K562 (cell line): Measurements from ENCODE around the gene ATF3. TPM values are rescaled to one million over a fixed set of nuclear protein-coding genes. Genes with fewer than 3 reads are reported as not detected.

ENCODE experiments used
- BRCA1 ChIP-seq, 2 experiments: fragments of 450-650 bp in 1 of 2; sonication (generic) in 1 of 2; formaldehyde crosslinking in 1 of 2; IDR thresholded peaks; 2 replicates each; pipeline versions ENCODE4 v1.5.0 to v1.6.1; 2017 to 2020; ENCODE audit warnings: mild to moderate bottlenecking in 1 of 2, missing genetic modification reagents in 1 of 2
- BRD4 ChIP-seq: fragments of 200-600 bp; sonication (generic); IDR thresholded peaks from 2 replicates; pipeline ENCODE4 v1.6.1; 2017; ENCODE audit warnings: inconsistent platforms
- EP400 ChIP-seq: fragments of 450-650 bp; IDR thresholded peaks from 2 replicates; pipeline ENCODE4 v1.6.1; 2017; ENCODE audit warnings: antibody characterized with exemption, mild to moderate bottlenecking, moderate library complexity
- ERF ChIP-seq: fragments of 450-650 bp; formaldehyde crosslinking; IDR thresholded peaks from 2 replicates; pipeline ENCODE4 v1.4.0; 2020; ENCODE audit warnings: mild to moderate bottlenecking, mixed read lengths
- GABPB2 ChIP-seq: fragments of 250-450 bp; sonication (Bioruptor Pico); conservative IDR thresholded peaks from 2 replicates; pipeline ENCODE4 v1.5.1; 2021; ENCODE audit warnings: mild to moderate bottlenecking
- GTF2F1 ChIP-seq: IDR thresholded peaks from 2 replicates; pipeline ENCODE4 v1.6.1; 2011; ENCODE audit warnings: low read depth, low read length, improper control_type of control experiment
- HDAC2 ChIP-seq: fragments of 450-650 bp; IDR thresholded peaks from 2 replicates; pipeline ENCODE4 v1.6.1; 2016; ENCODE audit warnings: mild to moderate bottlenecking
- HNRNPK ChIP-seq: fragments of 200-400 bp; formaldehyde crosslinking; IDR thresholded peaks from one replicate; pipeline ENCODE4 v1.6.1; 2018; ENCODE audit warnings: mild to moderate bottlenecking, low read depth, low read length; ENCODE audit not compliant: poor library complexity, severe bottlenecking
- ILF3 ChIP-seq: fragments of 450-650 bp; IDR thresholded peaks from 2 replicates; pipeline ENCODE4 v1.6.1; 2018; ENCODE audit warnings: antibody characterized with exemption, mild to moderate bottlenecking, moderate library complexity, borderline replicate concordance
- MIER1 ChIP-seq: fragments of 450-650 bp; IDR thresholded peaks from 2 replicates; pipeline ENCODE4 v1.6.1; 2016; ENCODE audit warnings: antibody characterized with exemption, mild to moderate bottlenecking, low read depth
- MTF1 ChIP-seq: fragments of 250-450 bp; sonication (Bioruptor Pico); IDR thresholded peaks from 2 replicates; pipeline ENCODE4 v1.9.0; 2021; ENCODE audit warnings: moderate library complexity, mild to moderate bottlenecking, inconsistent platforms, borderline replicate concordance
- MXI1 ChIP-seq: IDR thresholded peaks from 2 replicates; pipeline ENCODE4 v1.6.1; 2011; ENCODE audit warnings: low read depth, mild to moderate bottlenecking, improper control_type of control experiment, low read length
- MYC ChIP-seq, 2 experiments: fragments of 250-450 bp in 1 of 2; sonication (Bioruptor Pico) in 1 of 2; IDR thresholded peaks; 2 replicates each; pipeline versions ENCODE4 v1.5.1 to v1.6.1; 2012 to 2021; ENCODE audit warnings: low read depth in 2 of 2, borderline replicate concordance in 1 of 2, improper control_type of control experiment in 1 of 2, low read length in 1 of 2, mild to moderate bottlenecking in 1 of 2, moderate library complexity in 1 of 2
- NR4A1 ChIP-seq, 2 experiments: fragments of 250-450 bp in 1 of 2; fragments of 450-650 bp in 1 of 2; sonication (Bioruptor Pico) in 1 of 2; IDR thresholded peaks; 2 replicates each; pipeline versions ENCODE4 v1.4.0 to v1.6.1; 2016 to 2020; ENCODE audit warnings: mild to moderate bottlenecking in 2 of 2, missing compliant biosample characterization in 1 of 2, missing genetic modification characterization in 1 of 2, moderate library complexity in 1 of 2
- PURB ChIP-seq: sonication (generic); formaldehyde crosslinking; IDR thresholded peaks from 2 replicates; pipeline ENCODE4 v1.9.0; 2021; ENCODE audit warnings: low read depth, mild to moderate bottlenecking, missing genetic modification reagents
- SIN3A ChIP-seq, 2 experiments: fragments of 150-350 bp in 1 of 2; IDR thresholded peaks; 2 replicates each; pipeline ENCODE4 v1.6.1; 2011 to 2016; ENCODE audit warnings: borderline replicate concordance in 2 of 2, low read depth in 2 of 2, low read length in 2 of 2, mild to moderate bottlenecking in 2 of 2, moderate library complexity in 2 of 2; ENCODE audit not compliant: control insufficient read depth in 1 of 2
- SP1 ChIP-seq: sonication (generic); formaldehyde crosslinking; IDR thresholded peaks from 2 replicates; pipeline ENCODE4 v1.8.1; 2022; ENCODE audit warnings: mild to moderate bottlenecking, missing genetic modification reagents
- SP2 ChIP-seq: IDR thresholded peaks from 2 replicates; pipeline ENCODE4 v1.6.1; 2011; ENCODE audit warnings: mild to moderate bottlenecking, low read depth, low read length, moderate library complexity; ENCODE audit not compliant: poor library complexity, severe bottlenecking; ENCODE audit errors: extremely low read depth
- STAG1 ChIP-seq: sonication (generic); formaldehyde crosslinking; IDR thresholded peaks from 2 replicates; pipeline ENCODE4 v1.5.0; 2020; ENCODE audit warnings: missing genetic modification reagents, borderline replicate concordance
- STAT5B ChIP-seq: fragments of 250-450 bp; sonication (Bioruptor Pico); IDR thresholded peaks from 2 replicates; pipeline ENCODE4 v1.8.0; 2021; ENCODE audit warnings: mild to moderate bottlenecking, inconsistent platforms
- ZNF263 ChIP-seq: sonication (generic); formaldehyde crosslinking; IDR thresholded peaks from 2 replicates; pipeline ENCODE4 v1.8.0; 2022; ENCODE audit warnings: mild to moderate bottlenecking, missing genetic modification reagents, borderline replicate concordance
- ZNF436 ChIP-seq: fragments of 250-450, 450-650 bp; sonication (Bioruptor Pico); formaldehyde crosslinking; IDR thresholded peaks from 2 replicates; pipeline ENCODE4 v1.7.0; 2020; ENCODE audit warnings: mild to moderate bottlenecking
- ZNF75A ChIP-seq: fragments of 450-650 bp; formaldehyde crosslinking; IDR thresholded peaks from 2 replicates; pipeline ENCODE4 v1.4.0; 2020; ENCODE audit warnings: mild to moderate bottlenecking
- polyA plus RNA-seq, 8 experiments: library from polyadenylated mRNA; depleted of rRNA in 4 of 8; stranded (reverse) in 5 of 8; unstranded in 3 of 8; fragments of >200 nt; fragmentation: Nextera tagmentation in 2 of 8; fragmentation: Illumina TruSeq in 1 of 8; extraction: Ambion mirVana in 2 of 8; extraction: Trizol in 1 of 8; gene quantifications; 2 replicates each; pipeline versions ENCODE4 v1.2.1 to v1.2.3, GENCODE V29; 2011 to 2014; ENCODE audit warnings: inconsistent platforms in 1 of 8, missing spikeins in 1 of 8
- total RNA-seq, 7 experiments: library from RNA; depleted of rRNA in 6 of 7; stranded (reverse); fragments of >200 nt in 6 of 7; fragmentation: Illumina TruSeq in 2 of 7; extraction: Trizol in 2 of 7; gene quantifications; 2 replicates each; pipeline versions ENCODE4 v1.2.1 to v1.2.3, GENCODE V29; 2011 to 2021; ENCODE audit warnings: low replicate concordance in 1 of 7
- TF ChIP-seq, protein P1 (sequence below): fragments of 450-650 bp; IDR thresholded peaks from 2 replicates; pipeline ENCODE4 v1.6.1; 2016; ENCODE audit warnings: low read depth, mild to moderate bottlenecking, moderate library complexity
- TF ChIP-seq, protein P2 (sequence below): fragments of 250-450 bp; sonication (Bioruptor Pico); IDR thresholded peaks from 2 replicates; pipeline ENCODE4 v1.4.0; 2020; ENCODE audit warnings: mild to moderate bottlenecking, moderate library complexity, borderline replicate concordance

The ATF3 gene
- total and polyA plus RNA-seq, 9 of the 15 experiments (the other 6 are each of a cell fraction or from before 2014, with no cell fraction given) = 3.5 to 28.2 (median 19.8) TPM

DNA sequence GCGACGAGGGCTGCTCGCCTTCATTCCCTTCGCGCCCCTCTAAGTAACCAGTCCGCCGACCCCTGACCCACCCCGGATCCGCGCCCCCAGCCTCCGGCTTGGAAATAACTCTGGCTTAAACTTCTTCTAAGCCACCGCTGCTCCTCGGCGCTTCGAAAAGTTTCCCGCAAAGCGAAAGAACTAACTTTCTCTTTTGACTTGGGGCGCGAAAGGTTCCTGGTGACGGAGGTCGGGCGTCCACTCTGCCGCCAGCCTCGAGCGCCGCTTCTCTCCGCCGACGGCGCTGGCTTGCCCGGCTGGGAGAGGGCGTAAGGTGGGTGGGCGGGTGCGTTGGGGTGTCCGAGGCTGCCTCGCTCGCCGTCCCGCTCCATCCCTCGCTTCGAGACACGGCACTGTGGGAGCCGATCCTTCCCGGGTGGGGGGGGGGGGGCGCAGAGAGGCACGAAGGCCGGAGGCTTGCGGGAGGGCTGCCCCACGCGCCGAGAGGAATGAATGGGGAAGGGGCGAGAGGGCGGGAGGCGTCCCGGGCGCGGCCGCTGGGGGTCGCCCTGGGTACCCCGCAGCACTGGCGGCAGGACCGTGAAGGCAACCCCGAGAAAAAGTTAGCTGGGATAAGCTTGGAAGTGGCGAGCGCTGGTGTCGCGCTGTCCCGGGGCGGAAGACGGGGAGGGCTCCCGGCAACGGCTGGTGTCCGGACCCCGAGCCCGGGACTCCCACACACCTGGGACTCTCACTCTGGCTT is 569 bp downstream of the ATF3 start (continued):
- TF ChIP-seq, protein P1, sequence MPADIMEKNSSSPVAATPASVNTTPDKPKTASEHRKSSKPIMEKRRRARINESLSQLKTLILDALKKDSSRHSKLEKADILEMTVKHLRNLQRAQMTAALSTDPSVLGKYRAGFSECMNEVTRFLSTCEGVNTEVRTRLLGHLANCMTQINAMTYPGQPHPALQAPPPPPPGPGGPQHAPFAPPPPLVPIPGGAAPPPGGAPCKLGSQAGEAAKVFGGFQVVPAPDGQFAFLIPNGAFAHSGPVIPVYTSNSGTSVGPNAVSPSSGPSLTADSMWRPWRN = no peak
- TF ChIP-seq HNRNPK = peak; percentile 6
- TF ChIP-seq ILF3 = no peak
- no peak for TF ChIP-seq NR4A1 (CRISPR knock-in tag; IDR thresholded peaks at IDR 0.05)
- 0 out of 2 replicates have a peak, but pooled peaks have one; percentile 1 for TF ChIP-seq NR4A1 (tag; IDR thresholded peaks at IDR 0.05)
- TF ChIP-seq ZNF263 (CRISPR knock-in tag) = no peak; the same call in 1 of the 2 replicates
- TF ChIP-seq SP2 = no peak
- peak; percentile 15; the same call in 1 of the 2 replicates for TF ChIP-seq SP1 (CRISPR knock-in tag)
- no peak for TF ChIP-seq MTF1 (CRISPR knock-in tag)
- TF ChIP-seq MXI1 = no peak
- no peak for TF ChIP-seq BRCA1 (IDR thresholded peaks at IDR 0.05)
- TF ChIP-seq BRCA1 (CRISPR knock-in tag; IDR thresholded peaks at IDR 0.05) = no peak
- TF ChIP-seq STAG1 (CRISPR knock-in tag) = no peak; the same call in 1 of the 2 replicates
- TF ChIP-seq ZNF436 (CRISPR knock-in tag) = no peak
- TF ChIP-seq MIER1 = no peak
- no peak for TF ChIP-seq ZNF75A (CRISPR knock-in tag)
- peak; percentile 67; the same call in 1 of the 2 replicates for TF ChIP-seq ERF
- TF ChIP-seq HDAC2 = no peak
- TF ChIP-seq GABPB2 (CRISPR knock-in tag) = no peak
- TF ChIP-seq GTF2F1 = 0 out of 2 replicates have a peak, but pooled peaks have one; percentile 6
- TF ChIP-seq PURB (CRISPR knock-in tag) = no peak
- TF ChIP-seq, protein P2, sequence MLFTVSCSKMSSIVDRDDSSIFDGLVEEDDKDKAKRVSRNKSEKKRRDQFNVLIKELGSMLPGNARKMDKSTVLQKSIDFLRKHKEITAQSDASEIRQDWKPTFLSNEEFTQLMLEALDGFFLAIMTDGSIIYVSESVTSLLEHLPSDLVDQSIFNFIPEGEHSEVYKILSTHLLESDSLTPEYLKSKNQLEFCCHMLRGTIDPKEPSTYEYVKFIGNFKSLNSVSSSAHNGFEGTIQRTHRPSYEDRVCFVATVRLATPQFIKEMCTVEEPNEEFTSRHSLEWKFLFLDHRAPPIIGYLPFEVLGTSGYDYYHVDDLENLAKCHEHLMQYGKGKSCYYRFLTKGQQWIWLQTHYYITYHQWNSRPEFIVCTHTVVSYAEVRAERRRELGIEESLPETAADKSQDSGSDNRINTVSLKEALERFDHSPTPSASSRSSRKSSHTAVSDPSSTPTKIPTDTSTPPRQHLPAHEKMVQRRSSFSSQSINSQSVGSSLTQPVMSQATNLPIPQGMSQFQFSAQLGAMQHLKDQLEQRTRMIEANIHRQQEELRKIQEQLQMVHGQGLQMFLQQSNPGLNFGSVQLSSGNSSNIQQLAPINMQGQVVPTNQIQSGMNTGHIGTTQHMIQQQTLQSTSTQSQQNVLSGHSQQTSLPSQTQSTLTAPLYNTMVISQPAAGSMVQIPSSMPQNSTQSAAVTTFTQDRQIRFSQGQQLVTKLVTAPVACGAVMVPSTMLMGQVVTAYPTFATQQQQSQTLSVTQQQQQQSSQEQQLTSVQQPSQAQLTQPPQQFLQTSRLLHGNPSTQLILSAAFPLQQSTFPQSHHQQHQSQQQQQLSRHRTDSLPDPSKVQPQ (CRISPR knock-in tag) = no peak
- no peak for TF ChIP-seq SIN3A (IDR thresholded peaks at IDR 0.05; ENCODE audit: borderline replicate concordance in 2 of 2, control insufficient read depth in 1 of 2, low read depth in 2 of 2, low read length in 2 of 2)
- no peak for TF ChIP-seq STAT5B (CRISPR knock-in tag)
- no peak for TF ChIP-seq EP400
- peak; percentile 38; the same call in 1 of the 2 replicates for TF ChIP-seq BRD4
- TF ChIP-seq MYC (IDR thresholded peaks at IDR 0.05; ENCODE audit: low read depth, low read length) = peak; percentile 22; the same call in 1 of the 2 replicates
- no peak for TF ChIP-seq MYC (CRISPR knock-in tag; IDR thresholded peaks at IDR 0.05; ENCODE audit: borderline replicate concordance, low read depth)
